B cell (primary cell): ENCODE results near the gene LCN12. TPM values are rescaled to one million over a fixed set of nuclear protein-coding genes. Genes with fewer than 3 reads are reported as not detected.
A peak's percentile ranks its signal among the peaks of the same experiment; 100 is the strongest.

ENCODE experiments used
- ATAC-seq: fragments of 200-7000 bp; cut with Tn5 transposase; one replicate; pipeline ENCODE4 v1.10.0; 2021; ENCODE audit warnings: low read depth, mild to moderate bottlenecking, moderate number of reproducible peaks, moderate library complexity
- CTCF ChIA-PET: fragments of 350-600 bp; sonication (Branson Sonifier 250); formaldehyde crosslinking; loops from one replicate; lab custom pipeline; 2021; ENCODE audit warnings: antibody characterized with exemption, inconsistent platforms; lab: Charles Lee
- POLR2A ChIA-PET: fragments of 350-600 bp; sonication (Branson Sonifier 250); formaldehyde crosslinking; loops from one replicate; lab custom pipeline; 2021; ENCODE audit warnings: antibody characterized with exemption; lab: Charles Lee
- DNase-seq: peaks from one replicate; pipeline ENCODE4 v3.0.0; 2013
- H2AFZ ChIP-seq: 2 replicates; pipeline ENCODE4 v1.6.1; 2012; ENCODE audit warnings: mild to moderate bottlenecking, low read depth, low read length; ENCODE audit not compliant: insufficient read depth, poor library complexity, severe bottlenecking
- H3K27ac ChIP-seq, 2 donors: 1 replicate in 1 of 2; 2 replicates in 1 of 2; pipeline ENCODE4 v1.5.1; 2012 to 2013; ENCODE audit warnings: low read length in 2 of 2, mild to moderate bottlenecking in 2 of 2, moderate library complexity in 1 of 2
- H3K27me3 ChIP-seq, 4 experiments: fragments of 200-600 bp in 1 of 4; sonication (generic) in 1 of 4; replicated peaks in 1 of 4; 1 replicate in 2 of 4; 2 replicates in 2 of 4; pipeline versions ENCODE4 v1.6.1 to v1.7.0; 2013 to 2016; ENCODE audit warnings: low read length in 3 of 4, mild to moderate bottlenecking in 2 of 4, mixed read lengths in 1 of 4, moderate library complexity in 1 of 4; ENCODE audit not compliant: insufficient read depth in 4 of 4, control insufficient read depth in 3 of 4; ENCODE audit errors: control extremely low read depth in 1 of 4
- H3K36me3 ChIP-seq, 2 experiments: replicated peaks in 1 of 2; 1 replicate in 1 of 2; 2 replicates in 1 of 2; pipeline versions ENCODE4 v1.6.1 to v1.7.1; 2013; ENCODE audit warnings: low read length in 1 of 2; ENCODE audit not compliant: insufficient read depth in 2 of 2, control insufficient read depth in 1 of 2; ENCODE audit errors: control extremely low read depth in 1 of 2, extremely low read depth in 1 of 2
- H3K4me1 ChIP-seq, 2 donors: fragments of 200-600 bp in 1 of 2; sonication (generic) in 1 of 2; 1 replicate in 1 of 2; 2 replicates in 1 of 2; pipeline versions ENCODE4 v1.5.1 to v1.6.1; 2013 to 2017; ENCODE audit warnings: low read length in 2 of 2; ENCODE audit not compliant: control insufficient read depth in 2 of 2, insufficient read depth in 2 of 2
- H3K4me2 ChIP-seq: replicated peaks from 2 replicates; pipeline ENCODE3; 2012; ENCODE audit warnings: mild to moderate bottlenecking, low read depth, low read length; ENCODE audit not compliant: poor library complexity, severe bottlenecking
- H3K4me3 ChIP-seq, 5 experiments: fragments of 200-600 bp in 1 of 5; sonication (generic) in 1 of 5; 1 replicate in 3 of 5; 2 replicates in 2 of 5; pipeline versions ENCODE4 v1.5.1 to v1.7.0; 2011 to 2016; ENCODE audit warnings: low read length in 4 of 5, mild to moderate bottlenecking in 4 of 5, low read depth in 2 of 5, control low read depth in 1 of 5, moderate library complexity in 1 of 5; ENCODE audit not compliant: insufficient read depth in 1 of 5; ENCODE audit errors: control extremely low read depth in 1 of 5, extremely low read depth in 1 of 5
- H3K79me2 ChIP-seq: fragments of 200-600 bp; sonication (generic); one replicate; pipeline ENCODE4 v1.6.0; 2016; ENCODE audit warnings: low read length; ENCODE audit not compliant: control insufficient read depth, insufficient read depth
- H3K9ac ChIP-seq: fragments of 200-600 bp; sonication (generic); 2 replicates; pipeline ENCODE4 v1.6.1; 2017; ENCODE audit warnings: mild to moderate bottlenecking, low read length, moderate library complexity
- H3K9me3 ChIP-seq, 3 donors: one replicate each; pipeline versions ENCODE4 v1.6.1 to v1.7.1; 2013; ENCODE audit warnings: low read length in 2 of 3; ENCODE audit not compliant: control insufficient read depth in 2 of 3, insufficient read depth in 1 of 3; ENCODE audit errors: control extremely low read depth in 1 of 3
- H4K20me1 ChIP-seq: 2 replicates; pipeline ENCODE4 v1.6.0; 2012; ENCODE audit warnings: mild to moderate bottlenecking, low read length; ENCODE audit not compliant: insufficient read depth, control insufficient read depth, poor library complexity, severe bottlenecking
- H3K27ac Mint-ChIP-seq: one replicate; pipeline ENCODE4 v1.8.0; 2021; ENCODE audit warnings: mixed read lengths
- H3K27me3 Mint-ChIP-seq: one replicate; pipeline ENCODE4 v1.8.0; 2021; ENCODE audit warnings: mixed read lengths
- H3K4me1 Mint-ChIP-seq: one replicate; pipeline ENCODE4 v1.8.0; 2021; ENCODE audit warnings: mixed read lengths
- H3K4me3 Mint-ChIP-seq: one replicate; pipeline ENCODE4 v1.8.0; 2021; ENCODE audit warnings: mixed read lengths
- H3K9me3 Mint-ChIP-seq: one replicate; pipeline ENCODE4 v1.8.0; 2022; ENCODE audit warnings: mixed read lengths; ENCODE audit not compliant: insufficient read depth
- EZH2 ChIP-seq: IDR thresholded peaks from 2 replicates; pipeline ENCODE4 v1.6.1; 2012; ENCODE audit warnings: borderline replicate concordance, low read depth, mild to moderate bottlenecking, moderate library complexity, low read length; ENCODE audit not compliant: insufficient read depth, poor library complexity, severe bottlenecking
- WGBS: methylation state at CpG from one replicate; pipeline ENCODE4 v1.1.5; 2013; ENCODE audit warnings: missing lambda C conversion rate; ENCODE audit not compliant: insufficient coverage; 5-methylcytosine and 5-hydroxymethylcytosine counted together
- intact Hi-C: fragments of 100-400 bp; cut with micrococcal nuclease; formaldehyde crosslinking; loops from one replicate; pipeline ENCODE4 v1.10.0; 2022
- polyA plus RNA-seq: library from polyadenylated mRNA; depleted of rRNA; stranded (reverse); fragments of >200 nt; gene quantifications from 2 replicates; pipeline ENCODE4 v1.2.3, GENCODE V29; 2012
- total RNA-seq, 2 donors: library from RNA; stranded (reverse); fragments of 120-200 nt in 1 of 2; gene quantifications; 1 replicate in 1 of 2; 2 replicates in 1 of 2; pipeline versions ENCODE4 v1.2.3 to v1.2.4, GENCODE V29; 2013 to 2022
- TF ChIP-seq, protein P1 (sequence below): fragments of 200-600 bp; IDR thresholded peaks from one replicate; pipeline ENCODE4 v1.8.0; 2022; ENCODE audit warnings: antibody characterized with exemption, mild to moderate bottlenecking

LCN12 gene
- total and polyA plus RNA-seq, 2 donors (not counting 1 experiment from before 2014, with no cell fraction given), result 2.4 to 2.6 TPM

DNA sequence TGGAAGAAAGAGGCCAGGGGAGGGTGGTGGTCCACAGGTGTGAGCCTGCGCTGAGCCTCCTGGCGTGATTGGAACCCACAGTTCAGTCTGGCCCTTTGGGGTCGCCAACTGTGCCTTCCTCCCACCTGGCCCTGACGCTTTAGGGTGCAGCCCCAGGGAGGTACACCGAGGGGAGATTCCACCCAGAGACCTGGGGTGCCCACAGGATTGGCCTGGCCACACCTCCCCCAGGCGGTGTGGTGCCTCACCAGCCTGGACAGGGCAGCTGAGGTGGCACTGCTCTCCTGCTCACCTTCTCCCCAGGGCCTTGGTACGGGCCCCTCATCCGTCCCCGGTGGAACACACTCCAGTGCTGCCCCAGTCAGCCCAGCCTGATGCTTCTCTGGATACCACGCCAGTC, 45.3 kb downstream of the LCN12 start:
- POLR2A ChIA-PET, result no interaction called here
- peaks cover 56% of the 10 kb centered on the region for H3K4me1 Mint-ChIP-seq
- peak overlapping the region; percentile 19 for H3K9ac ChIP-seq

DNA sequence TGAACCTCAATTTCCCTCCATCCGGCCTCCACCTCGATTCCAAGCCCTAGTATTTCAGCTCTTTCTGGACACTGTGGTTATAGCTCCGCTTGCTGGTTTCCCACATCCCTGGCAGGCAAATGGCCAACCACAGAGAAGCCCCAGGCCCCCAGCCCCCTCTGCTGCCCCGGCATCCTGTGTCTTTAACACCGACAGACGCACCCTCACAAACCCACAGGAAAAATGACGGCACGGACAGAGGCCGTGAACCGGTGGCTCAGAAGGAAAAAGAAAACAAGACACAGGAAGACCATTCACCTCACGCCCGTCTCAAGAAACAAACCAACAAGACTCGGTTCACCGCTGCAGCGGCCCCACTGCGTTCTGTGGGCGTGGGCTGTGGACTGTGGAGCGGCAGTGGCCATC, 45.8 kb downstream of the LCN12 start:
- TF ChIP-seq, protein P1, sequence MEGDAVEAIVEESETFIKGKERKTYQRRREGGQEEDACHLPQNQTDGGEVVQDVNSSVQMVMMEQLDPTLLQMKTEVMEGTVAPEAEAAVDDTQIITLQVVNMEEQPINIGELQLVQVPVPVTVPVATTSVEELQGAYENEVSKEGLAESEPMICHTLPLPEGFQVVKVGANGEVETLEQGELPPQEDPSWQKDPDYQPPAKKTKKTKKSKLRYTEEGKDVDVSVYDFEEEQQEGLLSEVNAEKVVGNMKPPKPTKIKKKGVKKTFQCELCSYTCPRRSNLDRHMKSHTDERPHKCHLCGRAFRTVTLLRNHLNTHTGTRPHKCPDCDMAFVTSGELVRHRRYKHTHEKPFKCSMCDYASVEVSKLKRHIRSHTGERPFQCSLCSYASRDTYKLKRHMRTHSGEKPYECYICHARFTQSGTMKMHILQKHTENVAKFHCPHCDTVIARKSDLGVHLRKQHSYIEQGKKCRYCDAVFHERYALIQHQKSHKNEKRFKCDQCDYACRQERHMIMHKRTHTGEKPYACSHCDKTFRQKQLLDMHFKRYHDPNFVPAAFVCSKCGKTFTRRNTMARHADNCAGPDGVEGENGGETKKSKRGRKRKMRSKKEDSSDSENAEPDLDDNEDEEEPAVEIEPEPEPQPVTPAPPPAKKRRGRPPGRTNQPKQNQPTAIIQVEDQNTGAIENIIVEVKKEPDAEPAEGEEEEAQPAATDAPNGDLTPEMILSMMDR, result no peak
- no peak for TF ChIP-seq EZH2
- H3K4me1 ChIP-seq, result peaks cover 58 to 72% of the 10 kb centered on the region in 2 donors
- H3K9ac ChIP-seq, result peak overlapping the region; percentile 19
- H3K79me2 ChIP-seq, result peaks cover 10% of the 10 kb centered on the region
- peak overlapping the region; percentile 80 for H3K27ac Mint-ChIP-seq
- peaks cover 0 to 7% (median 0%) of the 10 kb centered on the region in 3 donors for H3K9me3 ChIP-seq
- ChIA-PET CTCF (interaction anchor here (1.3 to 3.4 kb wide), 3 partner anchors 31 to 208 kb away, joined by 3 to 22 read pairs (median 4); partner anchors contain the start of gene ABCA2), POLR2A (no interaction called here)
- peak overlapping the region; percentile 90 for H3K4me2 ChIP-seq
- peaks cover 0 to 4% (median 0%) of the 10 kb centered on the region in 4 experiments for H3K27me3 ChIP-seq
- peak overlapping the region in 1 of 5 experiments; percentile 33 for H3K4me3 ChIP-seq
- peaks cover 3% of the 10 kb centered on the region for H3K27me3 Mint-ChIP-seq
- H2AFZ ChIP-seq, result peak overlapping the region; percentile 60
- ATAC-seq (no peak), DNase-seq (no peak)
- peaks cover 0 to 6% of the 10 kb centered on the region in 2 experiments for H3K36me3 ChIP-seq
- peaks cover 52% of the 10 kb centered on the region for H3K4me1 Mint-ChIP-seq
- 5% methylated on average over 8 of the region's 18 CpGs for WGBS
- H4K20me1 ChIP-seq, result peaks cover 16% of the 10 kb centered on the region
- H3K4me3 Mint-ChIP-seq, result peak overlapping the region; percentile 76
- intact Hi-C loops, result no loop called here
- no peaks in the 10 kb centered on the region for H3K9me3 Mint-ChIP-seq
- peak overlapping the region; percentile 29 to 54 for H3K27ac ChIP-seq

More for the DNA sequence above, 45.3 kb downstream of the LCN12 start:
- peaks cover 17% of the 10 kb centered on the region for H4K20me1 ChIP-seq
- H3K9me3 ChIP-seq, result peaks cover 0 to 7% (median 0%) of the 10 kb centered on the region in 3 donors
- peaks cover 0 to 4% (median 0%) of the 10 kb centered on the region in 4 experiments for H3K27me3 ChIP-seq
- TF ChIP-seq, protein P1, result no peak
- TF ChIP-seq EZH2, result no peak
- WGBS, result 69% methylated on average over 9 of the region's 10 CpGs
- H3K79me2 ChIP-seq, result peaks cover 10% of the 10 kb centered on the region
- no peak for ATAC-seq
- H3K4me1 ChIP-seq, result peaks cover 60 to 74% of the 10 kb centered on the region in 2 donors
- CTCF ChIA-PET, result interaction anchor here (1.3 to 3.4 kb wide), 4 partner anchors 31 to 208 kb away, joined by 3 to 22 read pairs (median 8); partner anchors contain the start of gene ABCA2
- Mint-ChIP-seq H3K27ac (peak overlapping the region; percentile 80), H3K9me3 (no peaks in the 10 kb centered on the region), H3K27me3 (peaks cover 3% of the 10 kb centered on the region), H3K4me3 (peak overlapping the region; percentile 76)
- H2AFZ ChIP-seq, result peak overlapping the region; percentile 60
- H3K27ac ChIP-seq, result peak overlapping the region; percentile 3 to 54
- H3K36me3 ChIP-seq, result peaks cover 0 to 6% of the 10 kb centered on the region in 2 experiments
- peak overlapping the region; percentile 90 for H3K4me2 ChIP-seq
- DNase-seq, result no peak
- intact Hi-C loops, result no loop called here
- H3K4me3 ChIP-seq, result no peak overlapping the region
